Caco-2 (cell line): ENCODE data around the gene ZNF398. TPM values are rescaled to one million over a fixed set of nuclear protein-coding genes. Genes with fewer than 3 reads are reported as not detected.
A peak's percentile ranks its signal among the peaks of the same experiment; 100 is the strongest.

Source experiments
- BruUV-seq: library from RNA; stranded (reverse); fragments of 400-500 nt; replicated peaks from 2 replicates; lab custom pipeline; 2021; lab: Mats Ljungman, UMichigan
- CTCF ChIA-PET: fragments of 300-600 bp; sonication (Branson Sonifier 250); formaldehyde crosslinking; loops from one replicate; lab custom pipeline; 2022; ENCODE audit warnings: antibody characterized with exemption; lab: Charles Lee
- POLR2A ChIA-PET: fragments of 300-600 bp; sonication (Branson Sonifier 250); formaldehyde crosslinking; loops from one replicate; lab custom pipeline; 2022; ENCODE audit warnings: antibody characterized with exemption; lab: Charles Lee
- DNase-seq, 2 experiments: peaks; one replicate each; pipeline versions ENCODE4 v3.0.0 to v3.0.0-alpha.2; 2020 to 2022
- H3K27me3 ChIP-seq: replicated peaks from 2 replicates; pipeline ENCODE4 v1.6.0; 2011; ENCODE audit warnings: low read length; ENCODE audit not compliant: control insufficient read depth, insufficient read depth
- H3K36me3 ChIP-seq: 2 replicates; pipeline ENCODE4 v1.5.1; 2011; ENCODE audit warnings: low read length; ENCODE audit not compliant: control insufficient read depth, insufficient read depth
- H3K4me1 ChIP-seq: fragments of 250-450 bp; sonication (Bioruptor Pico); 2 replicates; pipeline ENCODE4 v1.5.1; 2020; ENCODE audit warnings: mild to moderate bottlenecking
- H3K4me3 ChIP-seq: 2 replicates; pipeline ENCODE4 v1.5.1; 2011; ENCODE audit warnings: low read depth, mild to moderate bottlenecking, control low read depth, low read length
- H3K9me3 ChIP-seq: fragments of 250-450 bp; sonication (Bioruptor Pico); 2 replicates; pipeline ENCODE4 v1.5.1; 2020; ENCODE audit warnings: mild to moderate bottlenecking, moderate library complexity
- H3K27ac Mint-ChIP-seq: one replicate; pipeline ENCODE4 v1.8.0; 2022; ENCODE audit warnings: mixed read lengths; ENCODE audit not compliant: unreplicated experiment
- H3K27me3 Mint-ChIP-seq: one replicate; pipeline ENCODE4 v1.8.0; 2022; ENCODE audit warnings: mixed read lengths; ENCODE audit not compliant: insufficient read depth, unreplicated experiment
- H3K36me3 Mint-ChIP-seq: one replicate; pipeline ENCODE4 v1.8.0; 2022; ENCODE audit warnings: mild to moderate bottlenecking, mixed read lengths; ENCODE audit not compliant: insufficient read depth, unreplicated experiment
- H3K4me1 Mint-ChIP-seq: one replicate; pipeline ENCODE4 v1.8.0; 2022; ENCODE audit warnings: low read depth, mixed read lengths; ENCODE audit not compliant: unreplicated experiment
- H3K4me3 Mint-ChIP-seq: one replicate; pipeline ENCODE4 v1.8.0; 2022; ENCODE audit warnings: mild to moderate bottlenecking, moderate library complexity, mixed read lengths; ENCODE audit not compliant: unreplicated experiment
- H3K9me3 Mint-ChIP-seq: one replicate; pipeline ENCODE4 v1.8.0; 2022; ENCODE audit warnings: mixed read lengths; ENCODE audit not compliant: unreplicated experiment
- intact Hi-C: fragments of 100-400 bp; cut with micrococcal nuclease; formaldehyde crosslinking; loops from one replicate; pipeline ENCODE4 v1.10.0; 2022; ENCODE audit not compliant: unreplicated experiment
- total RNA-seq: library from RNA; stranded (reverse); gene quantifications from 2 replicates; pipeline ENCODE4 v1.2.3, GENCODE V29; 2022
- TF ChIP-seq, protein P1 (sequence below), 2 experiments: fragments of 200-600 bp in 1 of 2; IDR thresholded peaks; 1 replicate in 1 of 2; 2 replicates in 1 of 2; pipeline versions ENCODE4 v1.5.1 to v1.8.0; 2011 to 2022; ENCODE audit warnings: antibody characterized with exemption in 1 of 2, control low read depth in 1 of 2, inconsistent platforms in 1 of 2, low read depth in 1 of 2, low read length in 1 of 2, mild to moderate bottlenecking in 1 of 2, moderate library complexity in 1 of 2; ENCODE audit not compliant: insufficient read depth in 1 of 2, severe bottlenecking in 1 of 2, unreplicated experiment in 1 of 2

Gene ZNF398
- total RNA-seq, 1 experiment from 2014 or later = 13.4 TPM

DNA sequence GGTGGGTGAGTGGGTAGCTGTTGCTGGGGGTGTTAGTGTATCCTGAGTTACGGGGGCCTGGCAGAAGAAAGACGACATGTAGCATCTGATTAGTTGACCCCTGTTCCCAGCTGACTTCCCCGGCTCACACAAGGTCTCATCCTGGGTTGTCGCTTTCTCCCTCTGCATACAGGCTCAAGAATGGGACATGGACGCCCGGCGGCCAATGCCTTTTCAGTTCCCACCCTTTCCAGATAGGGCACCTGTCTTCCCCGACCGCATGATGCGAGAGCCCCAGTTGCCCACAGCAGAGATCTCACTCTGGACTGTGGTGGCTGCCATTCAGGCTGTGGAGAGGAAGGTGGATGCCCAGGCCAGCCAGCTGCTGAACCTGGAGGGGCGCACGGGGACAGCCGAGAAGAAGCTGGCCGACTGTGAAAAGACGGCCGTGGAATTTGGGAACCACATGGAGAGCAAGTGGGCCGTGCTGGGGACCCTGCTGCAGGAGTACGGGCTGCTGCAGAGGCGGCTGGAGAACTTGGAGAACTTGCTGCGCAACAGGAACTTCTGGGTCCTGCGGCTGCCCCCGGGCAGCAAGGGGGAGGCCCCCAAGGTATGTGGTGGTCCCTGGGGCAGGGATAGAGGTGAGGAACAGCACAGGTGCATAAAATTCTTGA is 51.0 kb downstream of the ZNF398 start:
- CTCF ChIA-PET = interaction anchor here (1.2 kb wide), 1 partner anchor 173 kb away, joined by 4 read pairs; no protein-coding TSS in a partner anchor

DNA sequence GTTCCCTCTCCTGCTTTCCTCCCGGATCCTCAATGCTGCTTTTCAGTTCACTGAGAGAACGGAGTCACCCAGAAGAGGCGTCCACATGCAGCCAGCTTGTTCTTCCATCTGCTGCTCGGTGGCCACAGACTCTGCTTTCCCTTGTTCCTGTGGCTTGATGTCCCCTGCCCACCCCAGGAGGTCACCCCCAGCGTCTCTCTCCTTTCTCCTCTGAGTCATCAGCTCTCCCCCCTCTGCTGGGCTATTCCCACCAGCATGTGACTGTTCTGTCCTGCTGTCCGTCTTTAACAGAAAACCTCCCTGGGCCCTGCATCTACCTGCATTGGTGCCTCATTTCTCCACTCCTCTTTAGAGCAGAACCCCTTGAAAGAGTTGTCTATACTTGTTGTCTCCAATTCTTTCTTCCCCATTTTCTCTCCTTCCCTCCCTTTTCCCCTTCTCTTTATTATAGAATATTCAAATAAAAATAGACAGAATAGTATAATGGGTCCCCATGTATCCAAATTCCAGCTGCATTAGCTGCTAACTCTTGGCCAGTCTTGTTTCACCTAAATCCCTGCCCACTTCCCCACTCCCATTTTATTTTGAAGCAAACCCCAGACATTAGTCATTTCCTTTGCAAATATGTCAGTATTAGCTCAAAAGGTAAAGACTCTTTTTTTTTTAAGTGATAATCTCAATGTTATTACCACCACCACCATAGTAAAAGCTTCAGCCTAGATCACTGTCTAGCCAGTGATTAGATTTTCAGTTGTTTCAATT is 52.2 kb downstream of the ZNF398 start:
- H3K27me3 ChIP-seq = no peaks in the 10 kb centered on the region
- TSS peak; percentile 1 for BruUV-seq
- TF ChIP-seq, protein P1, sequence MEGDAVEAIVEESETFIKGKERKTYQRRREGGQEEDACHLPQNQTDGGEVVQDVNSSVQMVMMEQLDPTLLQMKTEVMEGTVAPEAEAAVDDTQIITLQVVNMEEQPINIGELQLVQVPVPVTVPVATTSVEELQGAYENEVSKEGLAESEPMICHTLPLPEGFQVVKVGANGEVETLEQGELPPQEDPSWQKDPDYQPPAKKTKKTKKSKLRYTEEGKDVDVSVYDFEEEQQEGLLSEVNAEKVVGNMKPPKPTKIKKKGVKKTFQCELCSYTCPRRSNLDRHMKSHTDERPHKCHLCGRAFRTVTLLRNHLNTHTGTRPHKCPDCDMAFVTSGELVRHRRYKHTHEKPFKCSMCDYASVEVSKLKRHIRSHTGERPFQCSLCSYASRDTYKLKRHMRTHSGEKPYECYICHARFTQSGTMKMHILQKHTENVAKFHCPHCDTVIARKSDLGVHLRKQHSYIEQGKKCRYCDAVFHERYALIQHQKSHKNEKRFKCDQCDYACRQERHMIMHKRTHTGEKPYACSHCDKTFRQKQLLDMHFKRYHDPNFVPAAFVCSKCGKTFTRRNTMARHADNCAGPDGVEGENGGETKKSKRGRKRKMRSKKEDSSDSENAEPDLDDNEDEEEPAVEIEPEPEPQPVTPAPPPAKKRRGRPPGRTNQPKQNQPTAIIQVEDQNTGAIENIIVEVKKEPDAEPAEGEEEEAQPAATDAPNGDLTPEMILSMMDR (IDR thresholded peaks at IDR 0.05; ENCODE audit: insufficient read depth in 1 of 2, low read depth in 1 of 2, low read length in 1 of 2, severe bottlenecking in 1 of 2, unreplicated experiment in 1 of 2) = no peak
- H3K9me3 ChIP-seq = no peaks in the 10 kb centered on the region
- POLR2A ChIA-PET = no interaction called here
- no peaks in the 10 kb centered on the region for H3K9me3 Mint-ChIP-seq
- DNase-seq = no peak
- intact Hi-C loops = no loop called here
- H3K36me3 Mint-ChIP-seq = peaks cover 62% of the 10 kb centered on the region
- H3K4me3 ChIP-seq = no peak overlapping the region
- no peaks in the 10 kb centered on the region for H3K27me3 Mint-ChIP-seq
- peaks cover 8% of the 10 kb centered on the region for H3K4me1 Mint-ChIP-seq
- no peak overlapping the region for H3K27ac Mint-ChIP-seq
- H3K4me1 ChIP-seq = no peaks in the 10 kb centered on the region; the same call in 1 of the 2 replicates
- CTCF ChIA-PET = interaction anchor here (0.6 kb wide), 1 partner anchor 605 kb away, joined by 3 read pairs; no protein-coding TSS in a partner anchor
- H3K4me3 Mint-ChIP-seq = no peak overlapping the region
- H3K36me3 ChIP-seq = peaks cover 8% of the 10 kb centered on the region

More for the DNA sequence above, 51.0 kb downstream of the ZNF398 start:
- H3K4me1 ChIP-seq = no peaks in the 10 kb centered on the region; the same call in 1 of the 2 replicates
- Mint-ChIP-seq H3K9me3 (no peaks in the 10 kb centered on the region), H3K4me3 (no peak overlapping the region), H3K27ac (no peak overlapping the region), H3K27me3 (no peaks in the 10 kb centered on the region), H3K36me3 (peaks cover 51% of the 10 kb centered on the region), H3K4me1 (no peaks in the 10 kb centered on the region)
- no peaks in the 10 kb centered on the region for H3K9me3 ChIP-seq
- H3K36me3 ChIP-seq = peaks cover 6% of the 10 kb centered on the region
- H3K27me3 ChIP-seq = no peaks in the 10 kb centered on the region
- TF ChIP-seq, protein P1 (IDR thresholded peaks at IDR 0.05; ENCODE audit: insufficient read depth in 1 of 2, low read depth in 1 of 2, low read length in 1 of 2, severe bottlenecking in 1 of 2, unreplicated experiment in 1 of 2) = no peak
- no TSS peak for BruUV-seq
- POLR2A ChIA-PET = no interaction called here
- H3K4me3 ChIP-seq = no peak overlapping the region
- intact Hi-C loops = no loop called here
- no peak for DNase-seq

DNA sequence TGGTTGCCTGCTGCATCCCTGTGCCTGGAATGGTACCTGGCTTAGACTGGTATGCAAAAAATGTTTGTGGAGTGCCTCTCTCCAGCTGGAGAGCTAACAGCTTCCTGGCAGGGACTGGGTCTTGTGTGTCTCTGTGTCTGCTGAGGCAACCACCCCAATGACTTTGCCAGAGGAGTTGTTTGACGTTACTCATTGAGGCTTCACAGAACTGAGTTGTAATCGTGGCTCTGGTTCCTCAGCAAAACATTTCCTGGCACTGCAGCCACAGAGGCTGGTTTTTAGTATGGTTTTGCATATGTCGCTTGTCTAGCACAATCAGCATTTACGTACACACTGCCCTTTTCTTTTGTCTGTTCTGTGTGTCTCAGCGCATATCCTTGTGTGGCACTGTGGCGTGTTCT is 55.6 kb downstream of the ZNF398 start:
- POLR2A ChIA-PET = no interaction called here
- peaks cover 89% of the 10 kb centered on the region for H3K36me3 Mint-ChIP-seq

More for the DNA sequence above, 55.6 kb downstream of the ZNF398 start:
- Mint-ChIP-seq H3K9me3 (no peaks in the 10 kb centered on the region), H3K27me3 (no peaks in the 10 kb centered on the region), H3K27ac (no peak overlapping the region), H3K4me3 (no peak overlapping the region), H3K4me1 (peaks cover 17% of the 10 kb centered on the region)
- H3K9me3 ChIP-seq = no peaks in the 10 kb centered on the region
- H3K4me1 ChIP-seq = peaks cover 11% of the 10 kb centered on the region
- BruUV-seq = no TSS peak
- no peak overlapping the region for H3K4me3 ChIP-seq
- TF ChIP-seq, protein P1 (IDR thresholded peaks at IDR 0.05; ENCODE audit: insufficient read depth in 1 of 2, low read depth in 1 of 2, low read length in 1 of 2, severe bottlenecking in 1 of 2, unreplicated experiment in 1 of 2) = no peak
- DNase-seq = no peak
- H3K36me3 ChIP-seq = peaks cover 12% of the 10 kb centered on the region
- CTCF ChIA-PET = no interaction called here
- H3K27me3 ChIP-seq = no peaks in the 10 kb centered on the region
- intact Hi-C loops = no loop called here
